Body of pancreas (tissue), 4 donors: Measurements from ENCODE around the gene TTC21B.

Source experiments
- POLR2A ChIP-seq, 3 donors: fragments of 450-650 bp; IDR thresholded peaks; one replicate each; pipeline ENCODE4 v1.6.1; 2016; ENCODE audit warnings: antibody characterized with exemption in 3 of 3, mild to moderate bottlenecking in 2 of 3
- TF ChIP-seq, protein P1 (sequence below), 7 experiments: fragments of 450-650 bp in 4 of 7; fragments of 200-600 bp in 3 of 7; sonication (generic) in 3 of 7; IDR thresholded peaks; one replicate each; pipeline ENCODE4 v1.5.1; 2016 to 2019; ENCODE audit warnings: antibody characterized with exemption in 7 of 7

- TF ChIP-seq POLR2A (IDR thresholded peaks at IDR 0.05), result no peak
- TF ChIP-seq, protein P1, sequence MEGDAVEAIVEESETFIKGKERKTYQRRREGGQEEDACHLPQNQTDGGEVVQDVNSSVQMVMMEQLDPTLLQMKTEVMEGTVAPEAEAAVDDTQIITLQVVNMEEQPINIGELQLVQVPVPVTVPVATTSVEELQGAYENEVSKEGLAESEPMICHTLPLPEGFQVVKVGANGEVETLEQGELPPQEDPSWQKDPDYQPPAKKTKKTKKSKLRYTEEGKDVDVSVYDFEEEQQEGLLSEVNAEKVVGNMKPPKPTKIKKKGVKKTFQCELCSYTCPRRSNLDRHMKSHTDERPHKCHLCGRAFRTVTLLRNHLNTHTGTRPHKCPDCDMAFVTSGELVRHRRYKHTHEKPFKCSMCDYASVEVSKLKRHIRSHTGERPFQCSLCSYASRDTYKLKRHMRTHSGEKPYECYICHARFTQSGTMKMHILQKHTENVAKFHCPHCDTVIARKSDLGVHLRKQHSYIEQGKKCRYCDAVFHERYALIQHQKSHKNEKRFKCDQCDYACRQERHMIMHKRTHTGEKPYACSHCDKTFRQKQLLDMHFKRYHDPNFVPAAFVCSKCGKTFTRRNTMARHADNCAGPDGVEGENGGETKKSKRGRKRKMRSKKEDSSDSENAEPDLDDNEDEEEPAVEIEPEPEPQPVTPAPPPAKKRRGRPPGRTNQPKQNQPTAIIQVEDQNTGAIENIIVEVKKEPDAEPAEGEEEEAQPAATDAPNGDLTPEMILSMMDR (IDR thresholded peaks at IDR 0.05), result no peak
Measured at GRCh38 chr2:165950438-165950837, 3.1 kb downstream of the TTC21B start.
